GM19438 (cell line): Measurements from ENCODE around the gene JRKL.

Experiments
- ATAC-seq: cut with Tn5 transposase; IDR thresholded peaks from one replicate; pipeline ENCODE4 v1.9.1; 2021; ENCODE audit warnings: low read depth; ENCODE audit not compliant: unreplicated experiment

The JRKL gene

GRCh38 chr11:96389720-96390487, at the start of gene JRKL, which contains the start of gene CCDC82:
Gene JRKL, plus strand, starts transcription at chr11:96390013. Its CDS starts 637 bp downstream, at chr11:96390650.
Gene CCDC82, minus strand, starts transcription at chr11:96389912. Its CDS starts 5,165 bp downstream, at chr11:96384747.
- ATAC-seq, result peak; percentile 91

GRCh38 chr11:96340555-96340885, 49.3 kb upstream of the JRKL start:
- no peak for ATAC-seq

- peak; percentile 36 for ATAC-seq
Measured at GRCh38 chr11:96341211-96342013, 48.4 kb upstream of the JRKL start.

GRCh38 chr11:96342014-96342960, 47.5 kb upstream of the JRKL start:
- ATAC-seq, result no peak

- ATAC-seq, result peak; percentile 70
Measured at GRCh38 chr11:96342961-96343711, 46.7 kb upstream of the JRKL start, which contains the start of gene MAML2. Gene MAML2, minus strand, starts transcription at chr11:96343195. Its CDS starts 1,300 bp downstream, at chr11:96341895.

- ATAC-seq, result no peak
Measured at GRCh38 chr11:96356848-96357247, 33.0 kb upstream of the JRKL start.

- ATAC-seq, result no peak
Measured at GRCh38 chr11:96357794-96358193, 32.0 kb upstream of the JRKL start.

- ATAC-seq, result no peak
Measured at GRCh38 chr11:96358321-96358720, 31.5 kb upstream of the JRKL start.

GRCh38 chr11:96361778-96362177, 28.0 kb upstream of the JRKL start:
- no peak for ATAC-seq

GRCh38 chr11:96365493-96365892, 24.3 kb upstream of the JRKL start:
- no peak for ATAC-seq

GRCh38 chr11:96366024-96366423, 23.8 kb upstream of the JRKL start:
- no peak for ATAC-seq

GRCh38 chr11:96367342-96367741, 22.5 kb upstream of the JRKL start:
- no peak for ATAC-seq

- no peak for ATAC-seq
Measured at GRCh38 chr11:96373826-96374225, 16.0 kb upstream of the JRKL start.

- no peak for ATAC-seq
Measured at GRCh38 chr11:96376796-96377195, 13.0 kb upstream of the JRKL start.

- no peak for ATAC-seq
Measured at GRCh38 chr11:96384156-96384555, 5.7 kb upstream of the JRKL start.

- ATAC-seq, result no peak
Measured at GRCh38 chr11:96385187-96385586, 4.6 kb upstream of the JRKL start.

GRCh38 chr11:96388891-96389719, 708 bp upstream of the JRKL start:
- peak; percentile 56 for ATAC-seq

GRCh38 chr11:96390488-96390792, 627 bp downstream of the JRKL start:
- ATAC-seq, result no peak

- ATAC-seq, result no peak
Measured at GRCh38 chr11:96391698-96392307, 2.0 kb downstream of the JRKL start.
